ENCODE measurements around the gene MAP3K3. TPM values are rescaled to one million over a fixed set of nuclear protein-coding genes. Genes with fewer than 3 reads are reported as not detected.

The MAP3K3 gene
- total RNA-seq, 1 experiment from 2014 or later: 24.3 TPM

- no peaks in the 10 kb centered on the region for H3K27me3 ChIP-seq (ENCODE audit: insufficient read depth, low read length)
- no peak overlapping the region for H2AK5ac ChIP-seq (ENCODE audit: insufficient read length, low read length)
- H2BK120ac ChIP-seq (ENCODE audit: low read depth, low read length, poor library complexity, severe bottlenecking): no peak overlapping the region
- H3K23me2 ChIP-seq (ENCODE audit: insufficient read length, low read depth, low read length, poor library complexity, severe bottlenecking): peaks cover 20% of the 10 kb centered on the region
- no peak overlapping the region for H2BK12ac ChIP-seq (ENCODE audit: insufficient read length, low read depth, low read length)
- H3K4me2 ChIP-seq (ENCODE audit: insufficient read depth, insufficient read length, low read length): no peak overlapping the region
- Mint-ChIP-seq H3K9me3 (no peaks in the 10 kb centered on the region), H3K36me3 (ENCODE audit: insufficient read depth in 1 of 3, low read depth in 3 of 3) (peaks cover 4 to 38% (median 22%) of the 10 kb centered on the region in 3 experiments), H3K4me1 (peaks cover 20 to 26% of the 10 kb centered on the region in 2 experiments), H3K27ac (peak overlapping the region in 1 of 3 experiments; percentile 39; a peak in 1 of 7 replicates), H3K27me3 (ENCODE audit: low read depth) (peaks cover 5% of the 10 kb centered on the region), H3K4me3 (peak overlapping the region in 1 of 2 experiments; percentile 54; a peak in 2 of 5 replicates)
- H4K5ac ChIP-seq (ENCODE audit: insufficient read length, low read depth, low read length): no peak overlapping the region
- no peak overlapping the region for H4K8ac ChIP-seq (replicated peaks; ENCODE audit: insufficient read length, low read depth, low read length)
- H2BK5ac ChIP-seq (ENCODE audit: insufficient read length, low read length): no peak overlapping the region
- H2BK15ac ChIP-seq (ENCODE audit: low read depth, low read length): no peak overlapping the region
- H3T11ph ChIP-seq (ENCODE audit: low read length): no peak overlapping the region
- H4K91ac ChIP-seq (ENCODE audit: insufficient read length, low read depth, low read length): no peak overlapping the region
- no peaks in the 10 kb centered on the region; the same call in 1 of the 2 replicates for H3K4me1 ChIP-seq (ENCODE audit: insufficient read depth, low read length)
- H3K27ac ChIP-seq (ENCODE audit: insufficient read length, low read depth, low read length): no peak overlapping the region
- H3K56ac ChIP-seq (ENCODE audit: insufficient read length, low read depth, low read length): no peak overlapping the region
- no peak overlapping the region for H3K23ac ChIP-seq (ENCODE audit: insufficient read length, low read depth, low read length)
- no peak for DNase-seq
- H3K79me2 ChIP-seq (ENCODE audit: insufficient read depth, low read length): no peaks in the 10 kb centered on the region
- H3K79me1 ChIP-seq (ENCODE audit: insufficient read depth, low read depth, low read length, poor library complexity, severe bottlenecking): no peaks in the 10 kb centered on the region
- H2AFZ ChIP-seq (ENCODE audit: low read length): no peak overlapping the region
- TF ChIP-seq CTCF (conservative IDR thresholded peaks at IDR 0.05): no peak
- no peak overlapping the region for H2BK20ac ChIP-seq (ENCODE audit: low read depth, low read length, poor library complexity, severe bottlenecking)
- no peak overlapping the region for H3K14ac ChIP-seq (ENCODE audit: insufficient read depth, low read length)
- no peaks in the 10 kb centered on the region for H3K9me3 ChIP-seq (ENCODE audit: control insufficient read depth, low read depth, low read length)
- WGBS (ENCODE audit: extremely low coverage, insufficient read length, low lambda C conversion rate): no CpG with 5 or more reads among the region's 5 CpGs
- H3K4ac ChIP-seq (ENCODE audit: low read depth, low read length): no peak overlapping the region
- H3K9ac ChIP-seq (ENCODE audit: extremely low read depth, insufficient read length, low read length): no peak overlapping the region
- H3K18ac ChIP-seq (ENCODE audit: insufficient read length, low read depth, low read length): no peak overlapping the region
- H4K20me1 ChIP-seq (ENCODE audit: control insufficient read depth, insufficient read depth, insufficient read length): no peaks in the 10 kb centered on the region
These were observed 80.8 kb downstream of the MAP3K3 start for GRCh38 chr17:63703029-63703428.
